Endothelial cell (in vitro differentiated cells): ENCODE measurements around the gene PFDN6. TPM values are rescaled to one million over a fixed set of nuclear protein-coding genes. Genes with fewer than 3 reads are reported as not detected.

Source experiments
- DNase-seq: peaks from one replicate; pipeline ENCODE4 v3.0.0; 2021; ENCODE audit warnings: low spot score
- H3K27ac Mint-ChIP-seq: one replicate; pipeline ENCODE4 v1.8.0; 2021; ENCODE audit warnings: mixed read lengths, inconsistent platforms; ENCODE audit not compliant: unreplicated experiment
- H3K27me3 Mint-ChIP-seq: one replicate; pipeline ENCODE4 v1.8.0; 2021; ENCODE audit warnings: mild to moderate bottlenecking, moderate library complexity, mixed read lengths, inconsistent platforms; ENCODE audit not compliant: unreplicated experiment
- H3K36me3 Mint-ChIP-seq: one replicate; pipeline ENCODE4 v1.8.0; 2021; ENCODE audit warnings: mild to moderate bottlenecking, low read depth, mixed read lengths, inconsistent platforms; ENCODE audit not compliant: unreplicated experiment
- H3K4me1 Mint-ChIP-seq: one replicate; pipeline ENCODE4 v1.8.0; 2021; ENCODE audit warnings: mild to moderate bottlenecking, mixed read lengths, inconsistent platforms; ENCODE audit not compliant: unreplicated experiment
- H3K4me3 Mint-ChIP-seq: one replicate; pipeline ENCODE4 v1.8.0; 2021; ENCODE audit warnings: mild to moderate bottlenecking, mixed read lengths, inconsistent platforms; ENCODE audit not compliant: unreplicated experiment
- H3K9me3 Mint-ChIP-seq: one replicate; pipeline ENCODE4 v1.8.0; 2021; ENCODE audit warnings: mixed read lengths, inconsistent platforms; ENCODE audit not compliant: unreplicated experiment
- CTCF ChIP-seq: fragments of 200-600 bp; sonication (generic); IDR thresholded peaks from one replicate; pipeline ENCODE4 v1.5.0; 2021; ENCODE audit warnings: antibody characterized with exemption; ENCODE audit not compliant: unreplicated experiment
- total RNA-seq: library from RNA; stranded (reverse); fragmentation: NEBNext Ultra II Directional; extraction: Animal tissue kit (Norgen Biotek cat#: 25700); gene quantifications from one replicate; pipeline ENCODE4 v1.2.1, GENCODE V29; 2021; ENCODE audit not compliant: unreplicated experiment

The PFDN6 gene
- total RNA-seq, 1 donor from 2014 or later = 33.3 TPM

DNA sequence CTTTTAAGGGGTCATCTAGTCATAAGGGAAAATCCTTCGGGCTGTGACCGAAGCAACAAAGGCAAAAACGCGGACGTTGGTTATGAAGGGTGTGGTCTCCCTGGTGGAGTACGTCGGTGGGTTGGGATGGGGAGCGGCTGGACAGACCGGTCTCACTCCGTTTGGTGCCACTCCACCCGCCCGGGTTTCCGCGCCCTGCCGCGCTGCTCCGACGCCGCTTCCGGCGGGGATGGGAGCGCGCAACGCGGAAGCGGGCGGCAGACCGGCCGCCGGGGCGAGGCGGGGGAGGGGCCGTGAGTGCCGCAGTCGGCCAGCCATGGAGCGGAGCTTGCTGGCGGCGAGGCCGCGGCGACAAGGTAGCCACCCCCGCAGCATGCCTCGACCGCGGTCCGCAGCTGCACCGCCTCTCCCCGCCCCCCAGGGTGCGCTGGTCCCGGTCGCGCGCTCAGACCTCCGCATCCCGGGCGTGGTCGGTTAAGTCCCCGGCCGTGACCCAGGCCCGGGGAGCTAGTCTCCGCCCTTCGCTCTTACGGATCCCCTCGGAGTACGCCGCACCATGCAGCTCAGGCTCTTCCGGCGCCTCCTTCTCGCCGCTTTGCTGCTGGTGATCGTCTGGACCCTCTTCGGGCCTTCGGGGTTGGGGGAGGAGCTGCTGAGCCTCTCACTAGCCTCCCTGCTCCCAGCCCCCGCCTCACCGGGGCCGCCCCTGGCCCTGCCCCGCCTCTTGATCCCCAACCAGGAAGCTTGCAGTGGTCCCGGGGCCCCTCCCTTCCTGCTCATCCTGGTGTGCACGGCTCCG lies 12.3 kb upstream of the PFDN6 start, which contains the start of gene B3GALT4:
Gene B3GALT4 (plus strand): TSS at position 260 of the 799 bp plus-strand sequence. CDS start 297 bp downstream, at position 557.
- Mint-ChIP-seq H3K9me3 (no peaks in the 10 kb centered on the region), H3K27ac (peak within 1 kb of the TSS; percentile 64), H3K4me1 (peaks cover 38% of the 10 kb centered on the region), H3K36me3 (peaks cover 25% of the 10 kb centered on the region), H3K27me3 (peaks cover 5% of the 10 kb centered on the region), H3K4me3 (peak within 1 kb of the TSS; percentile 91)
- DNase-seq = peak; percentile 66
- peak; percentile 76 for TF ChIP-seq CTCF

DNA sequence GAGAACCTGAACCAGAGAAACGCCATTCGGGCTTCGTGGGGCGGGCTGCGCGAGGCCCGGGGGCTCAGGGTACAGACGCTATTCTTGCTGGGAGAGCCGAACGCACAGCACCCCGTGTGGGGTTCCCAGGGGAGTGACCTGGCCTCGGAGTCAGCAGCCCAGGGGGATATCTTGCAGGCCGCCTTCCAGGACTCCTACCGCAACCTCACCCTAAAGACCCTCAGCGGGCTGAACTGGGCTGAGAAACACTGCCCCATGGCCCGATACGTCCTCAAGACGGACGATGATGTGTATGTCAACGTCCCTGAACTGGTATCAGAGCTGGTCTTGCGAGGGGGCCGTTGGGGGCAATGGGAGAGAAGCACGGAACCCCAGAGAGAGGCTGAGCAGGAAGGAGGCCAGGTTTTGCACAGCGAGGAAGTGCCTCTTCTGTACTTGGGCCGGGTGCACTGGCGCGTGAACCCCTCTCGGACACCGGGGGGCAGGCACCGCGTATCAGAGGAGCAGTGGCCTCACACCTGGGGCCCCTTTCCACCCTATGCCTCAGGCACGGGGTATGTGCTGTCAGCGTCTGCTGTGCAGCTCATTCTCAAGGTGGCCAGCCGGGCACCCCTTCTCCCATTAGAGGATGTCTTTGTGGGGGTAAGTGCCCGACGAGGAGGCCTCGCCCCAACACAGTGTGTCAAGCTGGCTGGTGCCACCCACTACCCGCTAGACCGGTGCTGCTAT lies 11.6 kb upstream of the PFDN6 start:
- Mint-ChIP-seq H3K9me3 (no peaks in the 10 kb centered on the region), H3K27me3 (peaks cover 5% of the 10 kb centered on the region), H3K4me1 (peaks cover 31% of the 10 kb centered on the region), H3K4me3 (peak overlapping the region; percentile 91), H3K27ac (peak overlapping the region; percentile 64), H3K36me3 (peaks cover 19% of the 10 kb centered on the region)
- DNase-seq = peak; percentile 25
- TF ChIP-seq CTCF = no peak

DNA sequence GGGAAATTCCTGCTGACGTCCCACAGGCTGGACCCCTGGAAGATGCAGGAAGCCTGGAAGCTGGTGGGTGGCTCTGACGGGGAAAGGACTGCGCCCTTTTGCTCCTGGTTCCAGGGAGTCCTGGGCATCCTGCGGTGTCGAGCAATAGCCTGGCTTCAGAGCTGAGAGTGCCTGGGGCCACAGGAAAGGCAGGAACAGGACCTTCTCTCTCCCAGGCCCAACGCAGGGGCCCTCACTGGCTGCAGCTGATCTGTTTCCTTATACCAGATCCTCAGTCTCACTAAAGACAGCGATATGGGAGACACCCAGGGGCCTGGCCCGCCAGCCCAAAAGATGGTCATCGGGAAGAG lies 11.0 kb upstream of the PFDN6 start:
- Mint-ChIP-seq H3K27ac (no peak overlapping the region), H3K9me3 (no peaks in the 10 kb centered on the region), H3K36me3 (peaks cover 17% of the 10 kb centered on the region), H3K27me3 (peaks cover 5% of the 10 kb centered on the region), H3K4me3 (peak overlapping the region; percentile 15), H3K4me1 (peaks cover 26% of the 10 kb centered on the region)
- TF ChIP-seq CTCF = no peak
- DNase-seq = no peak

DNA sequence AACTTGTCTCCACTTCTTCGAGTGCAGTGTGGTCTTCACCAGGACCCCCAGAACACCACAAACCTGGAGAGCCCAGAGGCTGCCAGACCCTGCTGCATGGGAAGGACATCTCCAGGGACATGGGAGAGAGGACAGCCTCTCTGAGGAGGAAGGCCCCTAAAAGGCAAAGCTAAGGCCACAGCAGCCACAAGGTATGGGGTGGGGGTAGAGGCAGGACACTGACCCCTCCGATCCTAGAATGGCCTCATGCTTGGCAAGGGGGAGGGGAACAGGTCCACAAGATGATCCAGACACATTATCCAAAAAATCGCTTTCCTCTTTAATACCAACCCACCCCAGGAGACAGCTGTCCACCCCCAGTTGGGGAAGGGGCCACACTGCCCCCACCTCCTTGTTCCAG lies 10.6 kb upstream of the PFDN6 start:
- H3K4me1 Mint-ChIP-seq = peaks cover 22% of the 10 kb centered on the region
- DNase-seq = no peak
- TF ChIP-seq CTCF = no peak
- H3K36me3 Mint-ChIP-seq = peaks cover 17% of the 10 kb centered on the region
- peaks cover 5% of the 10 kb centered on the region for H3K27me3 Mint-ChIP-seq
- no peak overlapping the region for H3K27ac Mint-ChIP-seq
- H3K9me3 Mint-ChIP-seq = no peaks in the 10 kb centered on the region
- peak overlapping the region; percentile 15 for H3K4me3 Mint-ChIP-seq

GRCh38 chr6:33279257-33279695 lies 10.1 kb upstream of the PFDN6 start:
- peaks cover 19% of the 10 kb centered on the region for H3K36me3 Mint-ChIP-seq
- no peak for TF ChIP-seq CTCF
- H3K27me3 Mint-ChIP-seq = peaks cover 5% of the 10 kb centered on the region
- H3K9me3 Mint-ChIP-seq = no peaks in the 10 kb centered on the region
- peak overlapping the region; percentile 31 for H3K4me3 Mint-ChIP-seq
- DNase-seq = no peak
- H3K27ac Mint-ChIP-seq = no peak overlapping the region
- peaks cover 21% of the 10 kb centered on the region for H3K4me1 Mint-ChIP-seq
